A204.1 (cell line): Measurements from ENCODE around the gene NLRP10.

ENCODE experiments used
- FAIRE-seq: peaks from 2 replicates; lab custom pipeline; 2012; peaks lifted over from hg19 to GRCh38; lab: Jason Lieb, UNC

Gene NLRP10

DNA sequence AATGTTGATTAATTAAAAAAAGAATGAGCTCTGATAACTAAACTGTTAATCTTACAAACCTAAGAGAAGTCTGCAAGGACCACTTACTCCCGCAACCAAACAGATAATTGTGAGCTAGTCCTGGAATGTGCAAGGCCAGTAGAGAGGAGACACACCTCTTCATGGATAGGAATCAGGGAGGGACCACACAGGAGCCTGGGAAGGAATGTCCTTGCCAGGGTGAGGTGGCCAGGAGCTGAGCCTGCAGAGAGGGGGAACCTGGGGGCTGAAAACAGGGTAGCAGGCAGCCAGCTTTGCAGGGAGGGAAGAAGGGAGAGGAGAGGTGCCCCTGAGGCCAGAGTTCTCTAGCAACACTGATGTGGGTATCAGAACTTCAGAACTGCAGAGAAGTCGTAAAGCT, 9.4 kb upstream of the NLRP10 start:
- FAIRE-seq, result no peak

DNA sequence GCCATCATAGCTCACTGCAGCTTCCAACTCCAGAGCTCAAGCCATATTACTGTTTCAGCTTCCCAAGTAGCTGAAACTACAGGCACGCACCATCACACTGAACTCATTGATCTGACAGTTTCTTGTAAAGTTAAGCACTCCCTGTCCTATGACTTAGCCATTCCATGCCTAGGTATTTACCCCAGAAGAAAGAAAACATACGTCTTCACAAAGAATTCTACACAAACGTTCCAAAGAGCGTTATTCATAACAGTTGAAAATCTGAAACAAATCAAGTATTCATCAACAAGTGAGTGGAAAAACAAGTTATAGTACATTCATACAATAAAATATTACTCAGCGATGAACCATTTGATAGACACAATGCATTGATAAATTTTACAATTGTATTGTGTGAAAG, 7.8 kb upstream of the NLRP10 start:
- no peak for FAIRE-seq

DNA sequence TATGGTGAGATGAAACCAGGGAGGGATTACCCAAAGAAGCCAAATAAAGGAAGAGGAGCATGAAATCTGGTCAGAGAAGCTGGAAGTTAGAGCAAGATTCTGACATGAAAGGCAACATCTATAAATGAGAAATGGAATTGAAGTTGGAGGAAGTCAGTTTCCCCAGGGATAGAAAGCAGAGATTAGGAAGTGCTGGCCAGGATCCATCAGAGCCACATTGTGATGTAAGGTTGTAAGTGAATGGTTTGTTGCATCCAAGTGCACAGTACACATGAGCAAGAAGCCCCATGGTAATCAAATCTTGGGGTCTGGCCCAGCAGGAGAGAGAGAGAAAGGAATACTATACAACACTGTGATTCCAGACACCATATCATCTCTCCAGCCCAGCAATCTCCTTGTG, 6.6 kb upstream of the NLRP10 start:
- no peak for FAIRE-seq

DNA sequence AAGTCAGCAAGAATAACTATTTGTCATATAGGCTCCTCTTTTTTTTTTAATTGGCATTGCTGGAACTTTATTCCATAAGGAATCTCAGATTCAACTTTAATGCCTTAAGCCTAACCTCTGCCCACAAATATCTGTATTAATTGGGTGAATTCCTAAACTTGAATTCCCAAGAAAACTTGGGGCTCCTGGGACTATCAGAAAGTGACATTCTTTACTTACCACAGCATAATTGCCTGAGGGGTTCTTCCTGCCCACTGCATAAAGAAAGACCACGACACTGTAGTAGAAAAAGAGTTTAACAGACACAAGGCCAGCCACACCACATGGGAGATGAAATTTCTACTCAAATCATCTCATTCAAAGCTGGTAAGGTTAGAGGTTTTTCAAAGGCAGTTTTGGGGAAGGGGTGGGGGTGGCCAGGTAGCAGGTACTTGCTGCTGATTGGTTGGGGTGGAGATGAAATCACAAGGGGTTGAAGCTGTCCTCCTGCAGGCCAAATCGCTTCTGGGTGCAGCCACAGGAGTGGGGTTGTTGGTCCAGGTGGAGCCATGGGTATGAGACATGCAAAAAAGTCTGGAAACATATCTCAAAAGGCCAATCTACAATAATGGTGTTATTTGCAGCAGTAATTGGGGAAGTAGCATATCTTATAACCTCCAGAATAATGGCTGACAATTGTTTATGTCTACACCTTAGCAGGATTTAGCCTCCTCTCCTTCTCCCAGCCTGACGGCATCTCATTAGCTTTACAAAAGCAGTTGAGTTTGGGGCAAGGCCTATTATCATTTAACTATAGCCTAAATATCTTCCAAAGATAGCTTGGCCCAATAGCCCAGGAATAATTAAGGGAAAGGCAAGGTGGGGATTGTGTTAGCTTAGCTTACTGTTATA, 4.8 kb upstream of the NLRP10 start:
- FAIRE-seq, result no peak

DNA sequence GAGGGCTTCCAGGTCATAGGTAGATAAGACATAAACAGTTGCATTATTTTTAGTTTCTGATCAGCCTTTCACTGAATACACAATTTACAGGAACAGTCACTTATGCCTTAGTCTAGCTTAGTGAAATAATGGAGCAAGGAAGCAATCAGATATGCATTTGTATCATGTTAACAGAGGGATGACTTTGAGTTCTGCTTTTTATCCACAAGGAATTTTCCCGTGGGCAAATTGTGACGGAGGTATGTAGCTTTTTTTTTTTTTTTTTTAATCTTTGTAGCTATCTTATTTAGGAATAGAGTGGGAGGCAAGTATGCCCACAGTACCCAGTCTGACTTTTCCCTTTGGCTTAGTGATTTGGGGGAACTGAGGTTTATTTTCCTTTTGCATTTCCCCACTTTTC, 3.4 kb upstream of the NLRP10 start:
- no peak for FAIRE-seq

DNA sequence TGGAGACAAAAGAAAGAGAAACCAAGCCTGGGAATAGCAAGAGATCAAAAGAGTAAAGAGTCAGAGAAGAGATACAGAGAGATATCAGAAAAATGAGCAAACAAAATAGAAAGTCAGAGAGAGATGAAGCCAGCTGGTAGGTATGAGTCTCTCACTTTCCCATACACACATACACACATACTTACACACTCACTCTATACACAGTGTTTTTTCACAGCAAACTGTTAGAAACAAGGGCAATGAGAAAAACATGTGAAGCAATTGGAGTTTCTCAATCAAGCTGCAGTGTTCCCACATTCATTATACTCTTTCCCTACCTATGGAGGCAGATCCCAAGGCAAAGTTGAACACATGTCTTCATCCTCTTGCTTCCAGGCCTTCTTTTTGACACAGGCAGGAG, 2.6 kb upstream of the NLRP10 start:
- FAIRE-seq, result no peak

DNA sequence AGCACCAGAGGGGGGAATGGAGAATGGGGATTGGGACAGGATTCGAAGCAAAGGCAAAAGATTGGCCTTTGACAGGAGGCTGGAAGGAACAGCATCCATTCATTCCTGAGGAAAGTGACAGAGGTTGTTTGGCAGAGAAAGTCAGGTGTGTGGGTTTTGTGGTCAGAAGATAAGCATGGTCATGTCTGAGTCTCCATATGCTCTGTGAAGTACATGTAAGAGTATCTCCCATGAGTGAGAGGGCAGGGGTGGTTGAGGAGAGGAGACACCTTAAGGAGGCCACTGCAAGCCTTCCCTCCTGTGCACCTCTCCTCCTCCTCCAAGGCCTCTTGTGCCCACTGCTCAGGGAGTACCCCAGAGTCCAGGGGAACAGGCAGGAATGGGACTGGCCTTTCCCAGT, 1.9 kb upstream of the NLRP10 start:
- no peak for FAIRE-seq

DNA sequence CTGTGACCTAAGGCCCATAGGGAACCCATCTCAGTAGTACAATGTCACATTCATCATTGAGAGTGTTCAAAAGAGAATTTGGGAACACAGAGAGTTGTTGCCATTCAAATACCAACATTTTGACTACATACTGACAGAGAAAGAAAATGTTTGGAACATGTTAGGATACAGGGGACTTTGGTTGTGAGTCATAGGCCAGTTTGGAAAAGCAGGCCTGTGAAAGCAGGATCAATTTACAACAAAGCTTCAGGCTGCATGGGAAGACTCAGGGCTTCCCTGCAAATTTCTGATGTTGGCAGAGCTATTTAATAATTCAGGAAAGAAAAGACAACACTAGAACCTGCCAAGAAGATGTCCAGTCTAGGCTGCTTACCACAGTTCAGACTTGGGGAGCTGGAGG, 374 bp downstream of the NLRP10 start:
- FAIRE-seq, result no peak

DNA sequence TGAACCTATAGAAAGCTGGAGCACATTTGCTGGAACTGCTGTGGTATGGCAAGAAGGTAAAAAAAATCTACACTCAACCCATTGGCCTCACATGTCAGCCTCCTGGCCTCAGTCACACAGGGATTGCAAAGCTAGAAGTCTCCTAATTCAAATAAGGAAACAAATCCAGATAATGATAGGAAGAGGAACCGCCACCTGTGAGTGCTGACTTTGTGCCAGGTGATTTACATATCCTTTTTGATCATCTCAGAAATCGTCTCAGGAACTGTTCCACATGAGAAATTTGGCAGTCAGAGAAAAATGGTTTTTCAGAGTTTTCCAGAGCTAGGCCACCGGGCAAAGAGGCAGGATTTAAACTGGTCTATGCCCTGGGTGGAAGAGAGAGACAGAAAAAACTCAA, 986 bp downstream of the NLRP10 start:
- FAIRE-seq, result no peak

DNA sequence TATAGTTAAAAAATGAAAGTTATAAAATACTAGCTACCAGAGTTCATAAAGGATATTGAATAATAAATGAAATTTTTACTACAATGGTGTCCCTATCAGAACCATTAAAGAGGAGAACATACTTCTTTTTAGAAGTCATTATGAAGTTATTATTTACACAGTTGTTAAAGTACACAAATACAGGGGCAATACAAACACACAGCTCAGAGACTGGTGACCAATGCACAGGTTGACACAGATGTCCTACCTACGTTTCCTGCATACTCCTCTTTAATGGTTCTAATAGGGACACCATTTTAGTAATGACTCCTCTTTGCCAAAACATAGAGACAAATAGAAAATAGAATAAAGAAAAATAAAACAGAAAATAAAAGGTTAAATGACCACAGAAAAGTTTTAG, 10.1 kb downstream of the NLRP10 start:
- FAIRE-seq, result no peak

DNA sequence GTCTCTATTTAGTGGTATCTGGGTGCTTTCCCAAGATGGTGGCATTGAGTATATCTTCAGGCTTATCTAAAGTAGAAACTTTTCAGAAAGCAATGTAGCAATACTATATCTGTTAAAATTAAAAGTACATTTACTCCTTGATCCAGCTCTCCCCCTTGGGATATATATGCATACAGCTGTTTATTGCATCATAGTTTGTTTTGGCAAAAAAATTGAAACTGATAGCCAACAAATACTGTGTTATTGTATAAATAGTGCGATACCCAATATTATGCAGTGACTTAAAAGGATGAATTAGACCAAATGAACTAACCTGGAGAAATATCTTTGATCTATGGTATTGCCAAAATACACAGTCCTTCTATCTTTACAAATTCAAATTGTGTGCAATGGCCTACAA, 15.3 kb downstream of the NLRP10 start:
- FAIRE-seq, result no peak

DNA sequence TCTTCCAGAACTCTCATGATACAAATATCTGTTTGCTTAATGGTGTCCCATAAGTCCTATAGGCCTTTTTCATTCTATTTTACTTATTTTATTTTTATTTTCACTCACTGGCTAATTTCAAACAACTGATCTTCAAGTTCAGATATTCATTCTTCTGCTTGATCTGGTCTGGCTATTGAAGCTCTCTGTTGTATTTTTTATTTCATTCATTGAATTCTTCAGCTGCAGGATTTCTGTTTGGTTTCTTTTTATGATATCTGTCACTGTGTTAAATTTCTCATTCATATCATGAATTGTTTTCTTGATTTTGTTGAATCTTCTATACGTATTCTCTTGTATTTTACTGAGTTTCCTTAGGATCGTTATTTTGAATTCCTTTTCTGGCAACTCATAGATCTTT, 21.1 kb downstream of the NLRP10 start:
- no peak for FAIRE-seq

DNA sequence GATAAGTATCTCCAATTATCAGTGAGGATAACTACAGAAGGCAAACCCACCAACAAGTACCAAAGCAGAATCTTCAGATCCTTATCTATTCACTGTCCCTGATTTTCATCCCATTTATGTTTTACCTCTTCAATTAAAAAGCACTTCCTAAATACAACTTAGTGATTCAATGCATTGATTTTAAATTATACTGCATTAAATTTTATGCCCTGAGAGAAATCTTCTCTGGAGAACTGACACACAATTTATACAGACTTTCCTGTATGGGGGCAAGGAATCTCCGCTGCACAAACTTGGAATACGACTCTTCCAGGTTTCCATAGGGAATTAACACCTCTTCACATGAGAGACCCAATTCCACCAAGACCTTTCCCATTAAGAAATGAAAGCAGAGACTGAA, 23.6 kb downstream of the NLRP10 start, which contains the start of gene OR10A3:
Gene OR10A3, minus strand, starts transcription at position 101 of the 400 bp plus-strand sequence. CDS start 2,188 bp downstream, outside the sequence.
- FAIRE-seq, result no peak

DNA sequence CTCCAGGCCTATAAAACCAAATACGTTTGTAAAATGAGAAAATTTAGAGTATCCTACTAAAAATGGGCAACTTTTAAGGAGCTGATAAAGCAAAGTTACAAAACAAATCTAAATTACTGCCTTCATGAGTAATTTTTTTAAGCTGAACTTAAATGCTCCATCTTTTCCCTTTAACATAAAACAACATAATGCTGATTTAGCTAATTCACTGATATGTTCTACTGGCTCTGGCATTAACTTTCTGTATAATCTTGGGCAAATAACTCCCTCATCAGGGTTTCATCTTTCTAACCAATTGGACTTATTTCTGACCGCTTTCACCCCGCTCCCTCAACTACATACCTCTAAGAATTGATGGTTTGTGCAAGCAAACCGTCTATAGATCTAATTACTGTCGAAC, 24.1 kb downstream of the NLRP10 start:
- FAIRE-seq, result no peak

DNA sequence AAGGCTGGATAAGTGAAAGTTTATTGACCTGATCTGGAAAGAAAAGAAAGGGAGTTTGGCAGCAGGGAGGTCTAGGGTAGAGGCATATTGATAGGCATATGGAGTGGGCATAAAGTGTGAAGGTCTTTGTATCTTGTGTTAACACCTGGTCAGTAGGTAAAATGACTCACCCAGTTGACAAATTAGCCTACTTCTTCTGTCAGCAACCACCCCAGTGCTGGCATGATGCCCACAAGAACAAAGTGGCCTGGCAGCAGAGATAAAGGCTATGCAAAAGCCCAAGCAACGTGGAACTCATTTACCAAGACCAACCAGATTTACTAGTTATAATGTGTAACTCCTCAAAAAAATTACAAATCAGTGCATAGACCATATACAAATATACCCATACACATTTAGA, 28.6 kb downstream of the NLRP10 start:
- FAIRE-seq, result no peak

DNA sequence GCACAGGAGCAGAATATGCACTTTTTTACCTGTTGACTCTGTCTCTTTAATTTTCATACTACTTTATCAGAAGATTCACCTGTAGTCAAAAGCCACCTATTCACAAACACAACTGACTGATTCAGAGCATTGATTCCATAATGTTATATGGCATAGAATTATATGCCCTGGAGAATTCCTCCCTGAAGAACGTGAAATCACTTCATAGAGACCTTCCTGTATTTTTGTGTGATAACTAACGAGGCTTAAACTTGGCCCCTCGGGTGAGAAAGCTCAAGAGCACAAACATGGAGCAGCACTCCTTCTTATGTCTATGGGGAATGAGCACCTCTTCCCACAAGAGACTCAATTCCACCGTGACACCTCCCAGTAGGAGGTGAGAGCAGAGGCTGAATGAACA, 34.1 kb downstream of the NLRP10 start, which contains the start of gene OR10A6:
Gene OR10A6, minus strand, starts transcription at position 101 of the 400 bp plus-strand sequence. CDS start 2,606 bp downstream, outside the sequence.
- no peak for FAIRE-seq

DNA sequence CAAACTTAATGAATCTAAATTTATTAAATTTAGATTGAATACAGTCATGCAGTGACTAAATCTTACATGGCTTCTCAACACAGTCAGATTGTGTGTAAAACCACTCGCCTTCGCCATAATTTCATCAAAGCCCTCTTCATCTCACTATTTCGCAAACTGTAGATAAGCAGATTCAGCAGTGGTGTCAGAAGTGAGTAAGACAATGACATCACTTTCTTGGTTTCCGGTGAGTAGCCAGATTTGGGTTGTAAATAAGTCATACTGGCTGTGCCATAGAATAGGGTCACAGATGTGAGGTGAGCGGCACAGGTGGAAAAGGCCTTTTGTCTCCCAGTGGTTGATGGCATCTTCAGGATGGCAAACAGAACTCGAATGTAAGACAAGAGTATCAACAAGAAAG, 37.6 kb downstream of the NLRP10 start:
- FAIRE-seq, result no peak

DNA sequence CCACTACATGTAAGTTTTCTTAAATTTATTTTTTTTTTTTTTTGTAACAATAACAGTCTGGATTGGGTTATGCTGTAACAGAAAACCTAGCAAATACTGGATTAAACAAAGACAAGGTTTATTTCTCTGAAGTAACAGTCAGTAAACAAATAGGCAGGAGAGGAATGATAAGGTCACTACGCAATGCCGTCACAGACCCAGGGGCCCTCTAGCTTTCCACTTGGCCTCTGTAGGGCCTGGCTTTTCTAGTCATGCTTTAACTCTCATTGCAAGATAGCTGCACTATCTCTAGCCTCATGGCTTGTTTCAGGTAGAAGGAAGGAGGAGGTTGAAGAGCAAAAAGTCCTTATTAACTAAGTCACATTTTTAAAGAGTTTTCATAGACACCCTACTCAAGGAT, 40.7 kb downstream of the NLRP10 start:
- no peak for FAIRE-seq

DNA sequence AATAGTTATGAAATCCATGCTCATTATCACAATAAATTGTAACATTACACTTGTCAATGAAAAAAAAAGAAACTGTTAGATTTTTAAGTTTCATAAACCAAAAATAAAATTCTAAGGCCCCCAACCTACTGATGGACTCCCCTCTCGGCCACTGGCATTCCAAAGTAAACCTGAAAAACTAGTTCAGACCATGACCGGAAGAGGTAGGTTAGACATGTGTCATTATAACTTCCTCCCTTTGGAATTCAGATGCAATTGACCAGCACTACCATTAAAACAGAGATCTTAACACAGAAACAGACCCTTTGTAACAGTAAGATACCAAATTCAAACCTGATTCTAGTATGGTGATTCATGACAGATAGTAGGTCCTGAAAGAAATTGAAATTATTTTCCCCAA, 47.1 kb downstream of the NLRP10 start:
- FAIRE-seq, result no peak
